Tracheal epithelial cell (primary cell): ENCODE data around the gene CACNA1D. TPM values are rescaled to one million over a fixed set of nuclear protein-coding genes. Genes with fewer than 3 reads are reported as not detected.

Experiments used
- total RNA-seq: library from RNA; depleted of rRNA; stranded (reverse); fragments of >200 nt; gene quantifications from 2 replicates; pipeline ENCODE4 v1.2.1, GENCODE V29; 2014

CACNA1D gene
- total RNA-seq, result under 0.01 TPM in 1 of 2 replicates, not detected in the other

DNA sequence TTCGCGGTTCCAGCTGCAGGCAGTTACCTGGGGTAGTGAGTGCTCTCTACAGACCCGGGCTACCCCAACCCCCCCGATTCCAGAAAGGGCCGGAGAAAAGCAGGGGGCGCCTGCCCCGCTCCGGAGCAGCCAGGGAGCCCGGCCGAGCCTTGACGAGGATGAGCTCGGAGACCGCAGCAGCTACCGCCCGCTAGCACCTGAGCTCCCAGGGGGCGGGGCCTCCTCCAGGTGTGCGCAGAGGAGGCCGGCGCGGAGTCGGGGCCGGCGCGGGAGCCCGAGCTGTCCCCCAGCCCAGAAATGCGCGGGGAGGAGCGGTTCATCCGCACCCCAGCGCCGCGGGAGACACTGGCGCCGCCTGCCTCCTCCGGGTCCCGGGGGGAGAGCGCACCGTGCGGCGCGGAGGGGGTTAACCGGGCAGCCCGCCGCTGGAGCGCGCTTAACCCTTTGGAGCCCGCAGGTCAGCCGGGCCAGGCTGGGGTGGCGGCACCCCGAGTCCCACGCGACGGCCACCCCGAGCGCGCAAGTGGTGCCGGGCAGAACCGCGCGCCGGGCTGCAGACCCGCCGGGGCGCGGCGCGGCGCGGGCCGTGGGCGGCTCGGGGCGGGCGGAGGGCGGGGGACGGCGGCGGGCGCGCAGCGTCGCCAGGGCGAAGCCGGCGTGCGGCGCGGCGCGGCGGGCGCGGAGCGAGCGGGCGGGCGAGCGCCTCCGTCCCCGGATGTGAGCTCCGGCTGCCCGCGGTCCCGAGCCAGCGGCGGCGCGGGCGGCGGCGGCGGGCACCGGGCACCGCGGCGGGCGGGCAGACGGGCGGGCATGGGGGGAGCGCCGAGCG lies at the start of gene CACNA1D:
CACNA1D (plus strand) TSS at position 649 of the 829 bp plus-strand sequence. CDS start 556 bp downstream, outside the sequence.

GRCh38 chr3:53846134-53846850 lies 351.9 kb downstream of the CACNA1D start, which contains the start of the genes CHDH and IL17RB:
Gene CHDH, minus strand, starts transcription at chr3:53846419. Its CDS starts 22,411 bp downstream, at chr3:53824008.
Gene IL17RB, plus strand, starts transcription at chr3:53846568. Its CDS starts 21 bp downstream, at chr3:53846589.

Other genes starting within 250 kb of the CACNA1D start
- 594 and 1,061 TPM in 2 replicates for gene TKT, start 238.6 kb upstream of the CACNA1D start, total RNA-seq
- gene DCP1A, start 147.1 kb upstream of the CACNA1D start, total RNA-seq, result 6.7 and 10.0 TPM in 2 replicates